ENCODE results near the gene ZSWIM6.

Gene ZSWIM6

GRCh38 chr5:61567337-61567736, 235.3 kb downstream of the ZSWIM6 start:
- no peak for DNase-seq

- no peak for DNase-seq
Observed at GRCh38 chr5:61569353-61569752, 237.3 kb downstream of the ZSWIM6 start.

DNA sequence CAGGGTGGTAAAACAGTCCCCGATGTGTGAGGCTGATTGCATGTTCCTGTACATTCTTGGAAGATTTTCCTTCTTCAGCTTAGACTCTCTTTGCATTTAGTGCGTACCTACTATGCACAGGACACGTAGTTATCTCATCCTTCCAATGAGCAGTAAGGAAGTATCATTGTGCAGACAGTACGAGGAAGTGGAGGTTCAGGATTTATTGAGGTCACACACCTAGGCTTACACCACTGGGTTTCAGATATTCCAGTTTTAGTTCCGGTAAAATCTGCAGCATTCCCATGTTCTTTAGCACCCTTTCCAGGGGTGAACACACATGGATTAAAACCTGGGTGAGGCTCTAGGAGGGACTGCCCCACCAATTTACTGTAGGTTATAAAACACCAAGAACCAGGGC, 238.7 kb downstream of the ZSWIM6 start:
- DNase-seq = no peak

- no peak for DNase-seq
Observed at GRCh38 chr5:61572959-61573358, 240.9 kb downstream of the ZSWIM6 start.

DNA sequence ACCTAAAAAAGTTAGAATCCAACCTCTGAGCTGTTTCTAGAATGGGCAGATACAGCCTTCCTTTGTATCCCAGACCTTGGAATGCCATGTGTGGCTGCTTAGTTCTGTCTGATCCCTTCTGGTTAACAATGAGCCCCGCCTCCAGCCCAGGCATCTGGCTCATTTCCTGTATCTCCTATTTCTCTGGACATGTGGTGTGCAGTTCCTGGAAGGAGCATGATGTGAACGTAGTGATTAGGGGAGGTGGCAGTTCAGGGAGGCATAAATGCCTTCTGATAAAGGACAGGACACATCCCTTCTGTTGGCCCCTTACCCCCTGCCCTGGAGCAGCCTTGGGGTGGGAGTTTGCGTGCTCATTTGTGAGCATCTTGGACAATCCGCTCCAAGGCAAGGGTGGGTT, 243.0 kb downstream of the ZSWIM6 start:
- DNase-seq = peak; percentile 87

DNA sequence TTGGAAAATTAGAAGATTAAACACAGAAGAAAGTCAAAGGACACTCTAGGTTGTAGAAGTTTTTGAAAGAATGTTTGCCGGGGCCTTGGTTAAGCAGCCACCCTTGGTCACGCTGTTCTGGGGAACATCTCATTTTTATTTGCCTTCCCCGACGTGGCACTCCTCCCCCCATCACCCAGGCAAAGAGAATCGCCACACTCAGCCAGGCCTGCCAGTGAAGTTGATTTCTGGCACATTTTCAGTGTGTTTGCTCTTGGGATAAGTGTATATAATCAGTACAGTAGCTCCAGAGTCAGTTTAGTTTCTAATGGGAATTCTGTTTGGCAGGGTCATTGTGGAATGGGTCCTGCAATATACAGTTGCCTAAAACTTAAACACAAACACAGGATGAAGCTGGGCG, 243.5 kb downstream of the ZSWIM6 start:
- DNase-seq = no peak

DNA sequence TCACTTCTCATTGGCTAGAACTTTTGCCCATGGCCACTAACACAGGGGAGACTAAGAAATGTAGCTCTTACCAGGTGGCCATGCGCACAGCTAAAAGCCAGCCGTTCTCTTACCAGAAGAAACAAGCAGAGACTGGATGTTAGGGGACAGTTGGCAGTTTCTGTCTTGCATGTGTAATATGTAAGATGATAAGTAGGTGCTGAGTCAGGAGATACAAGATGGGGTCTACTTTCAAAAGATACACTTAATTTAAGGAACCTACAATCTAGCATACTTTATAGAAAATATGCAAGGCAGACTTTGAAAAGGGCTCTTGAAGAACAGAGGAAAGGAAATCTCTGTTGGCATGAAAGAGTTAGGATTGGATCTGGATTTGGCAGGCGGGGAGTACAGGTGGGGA, 244.5 kb downstream of the ZSWIM6 start:
- no peak for DNase-seq

- DNase-seq = no peak
Observed at GRCh38 chr5:61578858-61579503, 246.9 kb downstream of the ZSWIM6 start.

DNA sequence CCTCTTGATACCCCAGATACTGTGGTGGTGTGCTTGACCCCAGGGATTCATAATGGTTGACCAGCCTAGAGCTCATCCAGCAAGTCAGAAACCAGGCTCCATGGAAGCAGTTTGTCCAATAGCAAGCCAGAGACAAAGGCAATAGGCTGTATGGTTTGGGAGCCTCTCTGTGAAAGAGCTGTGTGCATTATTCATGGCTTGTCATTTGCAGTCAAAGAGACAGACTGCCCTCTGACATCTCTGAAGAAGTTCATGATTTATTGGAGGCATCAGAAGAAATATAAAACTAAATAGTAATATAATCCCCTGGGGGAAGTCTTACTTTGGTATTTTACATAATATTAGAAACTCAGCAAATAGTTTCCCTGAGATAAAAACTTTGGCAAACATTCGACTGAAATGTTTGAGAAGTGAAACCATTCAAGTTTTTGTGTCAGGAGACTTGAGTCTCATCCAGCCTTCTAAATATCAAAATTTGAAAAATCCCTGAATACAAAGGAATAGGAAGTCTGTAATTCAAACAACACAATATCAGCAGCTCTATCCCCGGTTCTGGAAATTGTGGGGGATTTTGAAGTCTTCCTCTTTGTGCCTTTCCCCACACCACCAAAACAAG, 250.3 kb downstream of the ZSWIM6 start:
- no peak for DNase-seq

DNA sequence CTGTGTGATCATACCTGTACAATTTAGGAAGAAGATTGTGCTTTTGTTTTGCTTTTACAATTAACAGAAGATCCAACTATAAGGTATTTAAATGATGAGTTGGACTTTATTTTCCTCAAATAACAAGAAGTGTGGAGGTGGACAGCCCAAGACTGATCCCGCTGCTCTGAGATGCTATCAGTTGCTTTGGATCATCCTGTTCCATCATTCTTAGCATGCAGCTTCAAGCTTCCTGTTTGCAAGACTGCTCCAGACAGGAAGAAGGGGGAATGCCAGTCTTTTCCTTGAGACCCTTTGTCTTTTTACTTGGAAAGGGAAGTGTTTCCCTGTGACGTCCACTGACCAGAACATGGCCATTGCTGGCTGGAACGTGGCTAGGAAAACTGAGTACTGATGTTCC, 250.8 kb downstream of the ZSWIM6 start:
- no peak for DNase-seq

GRCh38 chr5:61586096-61587084, 254.3 kb downstream of the ZSWIM6 start:
- DNase-seq = no peak

GRCh38 chr5:61587125-61587524, 255.1 kb downstream of the ZSWIM6 start:
- no peak for DNase-seq

GRCh38 chr5:61588216-61588615, 256.2 kb downstream of the ZSWIM6 start:
- no peak for DNase-seq

DNA sequence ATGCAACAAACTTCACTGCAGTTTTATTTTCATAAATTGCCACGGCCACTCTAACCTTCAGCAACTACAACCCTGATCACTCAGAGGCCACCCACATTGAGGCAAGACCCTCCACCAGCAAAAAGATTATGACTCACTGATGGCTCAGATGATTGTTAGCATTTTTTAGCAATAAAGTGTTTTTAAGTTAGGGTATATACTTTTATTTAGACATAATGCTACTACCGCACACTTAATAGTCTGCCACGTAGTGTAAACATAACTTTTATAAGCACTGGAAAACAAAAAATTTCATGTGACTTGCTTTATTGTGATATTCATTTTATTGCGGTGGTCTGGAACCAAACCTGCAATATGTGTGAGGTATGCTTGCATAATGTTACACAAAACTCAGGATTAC, 257.9 kb downstream of the ZSWIM6 start:
- no peak for DNase-seq

- DNase-seq = no peak
Observed at GRCh38 chr5:61590473-61590872, 258.4 kb downstream of the ZSWIM6 start.

DNA sequence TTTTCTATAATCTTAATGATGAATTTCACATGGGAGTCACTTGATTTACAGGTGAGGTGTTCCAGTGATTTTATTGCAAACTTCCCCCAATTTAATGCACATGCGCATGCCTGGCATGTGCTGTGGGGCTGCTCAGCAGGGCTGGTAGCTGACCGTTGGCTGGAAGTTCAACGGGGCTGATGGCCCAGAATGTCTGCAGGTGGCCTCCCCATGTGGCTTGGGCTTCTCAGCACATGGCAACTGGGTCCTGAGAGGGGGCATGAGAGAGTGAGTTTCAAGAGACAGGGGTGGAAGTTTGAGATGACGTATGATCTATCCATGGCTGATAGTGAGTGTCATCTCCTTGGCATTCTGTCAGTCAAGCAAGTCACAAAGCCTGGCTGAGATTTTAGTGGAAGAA, 259.8 kb downstream of the ZSWIM6 start:
- no peak for DNase-seq

GRCh38 chr5:61595426-61595825, 263.4 kb downstream of the ZSWIM6 start:
- no peak for DNase-seq
